ENCODE data around the gene UQCR10. TPM values are rescaled to one million over a fixed set of nuclear protein-coding genes. Genes with fewer than 3 reads are reported as not detected.

Gene UQCR10
- total and polyA plus RNA-seq, 2 of the 4 experiments (the other 2 are of a cell fraction) = 103 to 260 TPM

DNA sequence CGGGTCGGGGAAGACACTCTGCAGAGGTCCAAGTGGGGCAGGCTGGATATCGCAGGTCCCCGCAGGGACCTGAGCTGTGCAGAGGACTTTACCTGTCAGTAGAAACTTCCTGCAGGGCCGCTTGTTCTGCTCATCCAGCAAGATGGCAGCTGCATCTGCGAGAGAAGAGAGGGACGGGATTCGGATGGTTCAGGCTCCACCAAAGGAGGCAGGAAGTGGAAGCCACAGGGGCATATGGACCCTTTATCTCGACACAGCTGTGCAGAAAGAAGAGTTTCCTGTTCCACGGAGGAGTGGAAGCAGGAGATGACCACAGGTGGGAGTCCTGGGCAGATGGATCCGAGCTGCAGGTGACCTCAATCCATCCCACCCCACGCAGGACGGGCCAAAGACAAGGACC is 24.8 kb upstream of the UQCR10 start:
- no peak overlapping the region for H2BK120ac ChIP-seq (ENCODE audit: low read depth, low read length)
- H4K8ac ChIP-seq (ENCODE audit: low read depth in 2 of 2, low read length in 2 of 2) = no peak overlapping the region
- H3K4me2 ChIP-seq (ENCODE audit: low read depth, low read length) = no peak overlapping the region
- no peak overlapping the region for H3K27ac ChIP-seq (ENCODE audit: insufficient read depth, low read length)
- no peak overlapping the region for H3K56ac ChIP-seq (ENCODE audit: extremely low read depth, insufficient read depth, low read length)
- no peak overlapping the region for H2AK5ac ChIP-seq (ENCODE audit: low read depth, low read length)
- BruUV-seq (replicated peaks) = no TSS peak
- TF ChIP-seq, protein P1, sequence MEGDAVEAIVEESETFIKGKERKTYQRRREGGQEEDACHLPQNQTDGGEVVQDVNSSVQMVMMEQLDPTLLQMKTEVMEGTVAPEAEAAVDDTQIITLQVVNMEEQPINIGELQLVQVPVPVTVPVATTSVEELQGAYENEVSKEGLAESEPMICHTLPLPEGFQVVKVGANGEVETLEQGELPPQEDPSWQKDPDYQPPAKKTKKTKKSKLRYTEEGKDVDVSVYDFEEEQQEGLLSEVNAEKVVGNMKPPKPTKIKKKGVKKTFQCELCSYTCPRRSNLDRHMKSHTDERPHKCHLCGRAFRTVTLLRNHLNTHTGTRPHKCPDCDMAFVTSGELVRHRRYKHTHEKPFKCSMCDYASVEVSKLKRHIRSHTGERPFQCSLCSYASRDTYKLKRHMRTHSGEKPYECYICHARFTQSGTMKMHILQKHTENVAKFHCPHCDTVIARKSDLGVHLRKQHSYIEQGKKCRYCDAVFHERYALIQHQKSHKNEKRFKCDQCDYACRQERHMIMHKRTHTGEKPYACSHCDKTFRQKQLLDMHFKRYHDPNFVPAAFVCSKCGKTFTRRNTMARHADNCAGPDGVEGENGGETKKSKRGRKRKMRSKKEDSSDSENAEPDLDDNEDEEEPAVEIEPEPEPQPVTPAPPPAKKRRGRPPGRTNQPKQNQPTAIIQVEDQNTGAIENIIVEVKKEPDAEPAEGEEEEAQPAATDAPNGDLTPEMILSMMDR (conservative IDR thresholded peaks at IDR 0.05; ENCODE audit: low read depth, low read length) = no peak
- no peak for TF ChIP-seq CHD1 (IDR thresholded peaks at IDR 0.05; ENCODE audit: low read depth, low read length)
- no peak for TF ChIP-seq MAFK (IDR thresholded peaks at IDR 0.05; ENCODE audit: low read depth, low read length)
- no peak for TF ChIP-seq MXI1 (IDR thresholded peaks at IDR 0.05; ENCODE audit: borderline replicate concordance, low read depth, low read length)
- no peak for TF ChIP-seq CEBPB (IDR thresholded peaks at IDR 0.05; ENCODE audit: low read depth, low read length)
- TF ChIP-seq MAZ (IDR thresholded peaks at IDR 0.05; ENCODE audit: borderline replicate concordance, low read depth, low read length) = no peak
- no peak for TF ChIP-seq NFE2L2 (IDR thresholded peaks at IDR 0.05; ENCODE audit: low read depth, low read length)
- no peak for TF ChIP-seq BHLHE40 (IDR thresholded peaks at IDR 0.05; ENCODE audit: low read depth, low read length)
- TF ChIP-seq RAD21 (IDR thresholded peaks at IDR 0.05; ENCODE audit: low read length) = no peak
- TF ChIP-seq RFX5 (IDR thresholded peaks at IDR 0.05; ENCODE audit: low read depth, low read length) = no peak
- TF ChIP-seq RCOR1 (IDR thresholded peaks at IDR 0.05; ENCODE audit: insufficient replicate concordance, low read length) = no peak
- no peak for TF ChIP-seq SMC3 (IDR thresholded peaks at IDR 0.05; ENCODE audit: low read depth, low read length)
- TF ChIP-seq USF2 (IDR thresholded peaks at IDR 0.05; ENCODE audit: low read depth, low read length) = no peak
- no peak for TF ChIP-seq POLR2A (IDR thresholded peaks at IDR 0.05; ENCODE audit: low read depth, low read length)
- no peaks in the 10 kb centered on the region for H3K9me3 ChIP-seq (ENCODE audit: control insufficient read depth, insufficient read depth, low read length)
- no peak overlapping the region for H2AK9ac ChIP-seq (replicated peaks; ENCODE audit: low read depth, low read length, poor library complexity)
- no peak overlapping the region for H4K91ac ChIP-seq (ENCODE audit: insufficient read depth, low read depth, low read length)
- dilution Hi-C loops (cut with HindIII; ENCODE audit: low sequenced_read_pairs, unreplicated experiment) (no loop called here), intact Hi-C loops (cut with micrococcal nuclease) (no loop called here), in situ Hi-C loops (cut with MboI; ENCODE audit: low sequenced_read_pairs) (no loop called here)
- no peak overlapping the region for H3K23ac ChIP-seq (ENCODE audit: low read depth, low read length)
- no peak overlapping the region for H3K4ac ChIP-seq (ENCODE audit: low read depth, low read length)
- H3K27me3 ChIP-seq (ENCODE audit: control insufficient read depth, insufficient read depth, low read length) = no peaks in the 10 kb centered on the region
- H3K36me3 ChIP-seq (ENCODE audit: control insufficient read depth, insufficient read depth, low read length) = peaks cover 24% of the 10 kb centered on the region
- CTCF ChIA-PET = no interaction called here
- no peak overlapping the region for H3K18ac ChIP-seq (ENCODE audit: low read depth, low read length)
- peaks cover 5% of the 10 kb centered on the region; the same call in 1 of the 2 replicates for H3K4me1 ChIP-seq (ENCODE audit: control insufficient read depth, insufficient read depth, low read length)
- H4K20me1 ChIP-seq (ENCODE audit: insufficient read depth, low read length) = no peaks in the 10 kb centered on the region
- 97% methylated on average over 5 of the region's 13 CpGs; no CpG with 5 or more reads in 1 of the 2 experiments for WGBS, 2 experiments (ENCODE audit: extremely low coverage in 2 of 2, insufficient read length in 1 of 2)
- no peak overlapping the region for H4K5ac ChIP-seq (ENCODE audit: low read depth, low read length)
- no peak overlapping the region for H2BK15ac ChIP-seq (ENCODE audit: low read depth, low read length)
- H3K14ac ChIP-seq (replicated peaks; ENCODE audit: low read depth, low read length) = no peak overlapping the region
- H2BK5ac ChIP-seq (ENCODE audit: low read depth, low read length, poor library complexity, severe bottlenecking) = no peak overlapping the region
- ATAC-seq (ENCODE audit: low read depth) (no peak), DNase-seq (no peak)
- no peak overlapping the region for H3K9ac ChIP-seq (ENCODE audit: low read depth, low read length)
- H3K4me3 ChIP-seq (ENCODE audit: insufficient read depth, low read depth, low read length) = no peak overlapping the region
- H3K9me1 ChIP-seq (ENCODE audit: insufficient read depth, low read length) = 0 out of 2 replicates have a peak, but pooled peaks cover 8% of the 10 kb centered on the region
- H3K79me1 ChIP-seq (ENCODE audit: low read depth in 1 of 2, low read length in 2 of 2) = no peaks in the 10 kb centered on the region; a peak in 1 of 4 replicates
- POLR2A ChIA-PET (ENCODE audit: unreplicated experiment) = no interaction called here
- no peak overlapping the region for H2BK20ac ChIP-seq (ENCODE audit: low read depth, low read length)
- no peak overlapping the region for H2AFZ ChIP-seq (replicated peaks; ENCODE audit: low read length, poor library complexity)
